Coronary artery (tissue), 2 donors: ENCODE measurements around the gene FYN.

ENCODE experiments used
- DNase-seq: peaks from one replicate; pipeline ENCODE4 v3.0.0-alpha.2; 2017; ENCODE audit warnings: low spot score
- H3K27ac ChIP-seq, 2 donors: fragments of 200-600 bp; sonication (generic); one replicate each; pipeline ENCODE4 v1.5.1; 2016 to 2019
- H3K4me3 ChIP-seq: fragments of 200-600 bp; sonication (generic); 2 replicates; pipeline ENCODE4 v1.5.1; 2016; ENCODE audit warnings: mild to moderate bottlenecking, moderate library complexity
- CTCF ChIP-seq: fragments of 200-600 bp; sonication (generic); IDR thresholded peaks from one replicate; pipeline ENCODE4 v1.5.1; 2019; ENCODE audit warnings: antibody characterized with exemption

FYN gene

GRCh38 chr6:111855753-111856152, 17.5 kb downstream of the FYN start:
- no peak for DNase-seq
- H3K27ac ChIP-seq: no peak overlapping the region
- TF ChIP-seq CTCF: no peak

GRCh38 chr6:111854683-111855082, 18.6 kb downstream of the FYN start:
- Histone ChIP-seq H3K4me3 (no peak overlapping the region), H3K27ac (no peak overlapping the region)
- no peak for TF ChIP-seq CTCF
- no peak for DNase-seq

More at GRCh38 chr6:111855753-111856152, 17.5 kb downstream of the FYN start:
- H3K4me3 ChIP-seq: no peak overlapping the region

- no peak overlapping the region for H3K27ac ChIP-seq
- no peak for DNase-seq
- no peak overlapping the region for H3K4me3 ChIP-seq
- no peak for TF ChIP-seq CTCF
These were observed 20.5 kb downstream of the FYN start for GRCh38 chr6:111852725-111853124.

- no peak for TF ChIP-seq CTCF
- DNase-seq: no peak
- H3K4me3 ChIP-seq: no peak overlapping the region
- H3K27ac ChIP-seq: no peak overlapping the region
These were observed 22.8 kb downstream of the FYN start for GRCh38 chr6:111850295-111850937.

- no peak overlapping the region for H3K27ac ChIP-seq
- TF ChIP-seq CTCF: no peak
- H3K4me3 ChIP-seq: no peak overlapping the region
- no peak for DNase-seq
These were observed 24.0 kb downstream of the FYN start for GRCh38 chr6:111849298-111849697.

- TF ChIP-seq CTCF: no peak
- no peak for DNase-seq
- Histone ChIP-seq H3K4me3 (no peak overlapping the region), H3K27ac (no peak overlapping the region)
These were observed 24.9 kb downstream of the FYN start for GRCh38 chr6:111848262-111848812.
